Articular chondrocyte of knee joint (primary cell): ENCODE results near the gene GRK7. TPM values are rescaled to one million over a fixed set of nuclear protein-coding genes. Genes with fewer than 3 reads are reported as not detected.

Experiments
- small RNA-seq: library from RNA; depleted of rRNA; stranded (forward); fragments of <200 nt; gene quantifications from one replicate; pipeline ENCODE3, GENCODE V24; 2012
- total RNA-seq: library from RNA; depleted of rRNA; stranded (reverse); fragments of >200 nt; gene quantifications from 2 replicates; pipeline ENCODE4 v1.2.3, GENCODE V29; 2012

The GRK7 gene
- total RNA-seq: not detected in 2 replicates

GRCh38 chr3:141763088-141763750, at the start of gene GRK7:
GRK7 (plus strand) TSS chr3:141763408; CDS start chr3:141778285, 14,877 bp downstream.

GRCh38 chr3:141738022-141738890, 25.0 kb upstream of the GRK7 start, which contains the start of gene RNF7:
RNF7 (plus strand) TSS chr3:141738298; CDS start chr3:141738342, 44 bp downstream.

Small RNA genes within 50 kb of the gene (small RNA-seq; reads per million reads assigned to genes)
- gene AC112771.1: not detected

Other genes starting within 250 kb of the GRK7 start
- 53.6 and 57.7 TPM in 2 replicates for gene RNF7, start 25.1 kb upstream of the GRK7 start, total RNA-seq
- 37.7 and 49.4 TPM in 2 replicates for gene ATP1B3, start 113.2 kb downstream of the GRK7 start, total RNA-seq